Lower leg skin (tissue), 4 donors: ENCODE results near the gene GATB. TPM values are rescaled to one million over a fixed set of nuclear protein-coding genes. Genes with fewer than 3 reads are reported as not detected.

Experiments used
- DNase-seq, 2 donors: peaks; one replicate each; pipeline ENCODE4 v3.0.0-alpha.2; 2019; ENCODE audit warnings: low spot score in 2 of 2
- H3K4me3 ChIP-seq: fragments of 200-600 bp; sonication (generic); 2 replicates; pipeline ENCODE4 v1.5.1; 2017; ENCODE audit warnings: mild to moderate bottlenecking, low read depth; ENCODE audit not compliant: poor library complexity, severe bottlenecking
- CTCF ChIP-seq, 3 donors: fragments of 450-650 bp; IDR thresholded peaks; one replicate each; pipeline ENCODE4 v1.5.1; 2016; ENCODE audit warnings: antibody characterized with exemption in 3 of 3, mild to moderate bottlenecking in 3 of 3, moderate library complexity in 2 of 3
- POLR2A ChIP-seq, 2 donors: fragments of 450-650 bp; IDR thresholded peaks; one replicate each; pipeline ENCODE4 v1.6.1; 2016 to 2017; ENCODE audit warnings: antibody characterized with exemption in 2 of 2, mild to moderate bottlenecking in 1 of 2, moderate library complexity in 1 of 2
- WGBS, 2 donors: methylation state at CpG; one replicate each; pipeline ENCODE4 v1.1.5; 2018; 5-methylcytosine and 5-hydroxymethylcytosine counted together
- intact Hi-C: fragments of 100-400 bp; cut with DNase I; formaldehyde crosslinking; loops from one replicate; pipeline ENCODE4 v1.15.0; 2023; ENCODE audit warnings: low total_unique reads
- total RNA-seq, 4 donors: library from RNA; depleted of rRNA; stranded (reverse); fragments of >200 nt; gene quantifications; one replicate each; pipeline ENCODE4 v1.1.0, GENCODE V29; 2016

Gene GATB
- total RNA-seq, 4 donors from 2014 or later, result 26.9 to 48.4 (median 35.9) TPM

GRCh38 chr4:151719956-151720334 is 40.9 kb downstream of the GATB start:
- intact Hi-C loops, result no loop called here
- WGBS, 2 donors, result 95 to 96% methylated on average over 8 of the region's 8 CpGs
- H3K4me3 ChIP-seq, result no peak overlapping the region
- no peak for TF ChIP-seq CTCF (IDR thresholded peaks at IDR 0.05)
- no peak for TF ChIP-seq POLR2A (IDR thresholded peaks at IDR 0.05)
- no peak for DNase-seq

GRCh38 chr4:151718984-151719955 is 41.5 kb downstream of the GATB start:
- no peak overlapping the region for H3K4me3 ChIP-seq
- WGBS, 2 donors, result 91 to 92% methylated on average over 18 to 19 of the region's 19 CpGs
- DNase-seq, result no peak
- TF ChIP-seq POLR2A (IDR thresholded peaks at IDR 0.05) (no peak), CTCF (IDR thresholded peaks at IDR 0.05) (no peak)
- intact Hi-C loops, result no loop called here

GRCh38 chr4:151717909-151718628 is 42.7 kb downstream of the GATB start:
- H3K4me3 ChIP-seq, result no peak overlapping the region
- 57 to 60% methylated on average over 10 of the region's 10 CpGs for WGBS, 2 donors
- TF ChIP-seq CTCF (IDR thresholded peaks at IDR 0.05), result no peak
- TF ChIP-seq POLR2A (IDR thresholded peaks at IDR 0.05), result no peak
- intact Hi-C loops, result no loop called here
- no peak for DNase-seq

- intact Hi-C loops, result no loop called here
- H3K4me3 ChIP-seq, result no peak overlapping the region
- TF ChIP-seq CTCF (IDR thresholded peaks at IDR 0.05), result no peak
- TF ChIP-seq POLR2A (IDR thresholded peaks at IDR 0.05), result no peak
- 62 to 74% methylated on average over 2 of the region's 2 CpGs for WGBS, 2 donors
- DNase-seq, result no peak
Measured at GRCh38 chr4:151717314-151717713, 43.5 kb downstream of the GATB start.

- no peak overlapping the region for H3K4me3 ChIP-seq
- intact Hi-C loops, result no loop called here
- TF ChIP-seq POLR2A (IDR thresholded peaks at IDR 0.05) (no peak), CTCF (IDR thresholded peaks at IDR 0.05) (no peak)
- WGBS, 2 donors, result 63 to 74% methylated on average over 5 of the region's 5 CpGs
- no peak for DNase-seq
Measured at GRCh38 chr4:151716324-151716723, 44.5 kb downstream of the GATB start.
